Caco-2 (cell line): ENCODE results near the gene HAND1. TPM values are rescaled to one million over a fixed set of nuclear protein-coding genes. Genes with fewer than 3 reads are reported as not detected.

Experiments
- BruUV-seq: library from RNA; stranded (reverse); fragments of 400-500 nt; replicated peaks from 2 replicates; lab custom pipeline; 2021; lab: Mats Ljungman, UMichigan
- CTCF ChIA-PET: fragments of 300-600 bp; sonication (Branson Sonifier 250); formaldehyde crosslinking; loops from one replicate; lab custom pipeline; 2022; ENCODE audit warnings: antibody characterized with exemption; lab: Charles Lee
- POLR2A ChIA-PET: fragments of 300-600 bp; sonication (Branson Sonifier 250); formaldehyde crosslinking; loops from one replicate; lab custom pipeline; 2022; ENCODE audit warnings: antibody characterized with exemption; lab: Charles Lee
- DNase-seq, 2 experiments: peaks; one replicate each; pipeline versions ENCODE4 v3.0.0 to v3.0.0-alpha.2; 2020 to 2022
- H3K27me3 ChIP-seq: replicated peaks from 2 replicates; pipeline ENCODE4 v1.6.0; 2011; ENCODE audit warnings: low read length; ENCODE audit not compliant: control insufficient read depth, insufficient read depth
- H3K36me3 ChIP-seq: 2 replicates; pipeline ENCODE4 v1.5.1; 2011; ENCODE audit warnings: low read length; ENCODE audit not compliant: control insufficient read depth, insufficient read depth
- H3K4me1 ChIP-seq: fragments of 250-450 bp; sonication (Bioruptor Pico); 2 replicates; pipeline ENCODE4 v1.5.1; 2020; ENCODE audit warnings: mild to moderate bottlenecking
- H3K4me3 ChIP-seq: 2 replicates; pipeline ENCODE4 v1.5.1; 2011; ENCODE audit warnings: low read depth, mild to moderate bottlenecking, control low read depth, low read length
- H3K9me3 ChIP-seq: fragments of 250-450 bp; sonication (Bioruptor Pico); 2 replicates; pipeline ENCODE4 v1.5.1; 2020; ENCODE audit warnings: mild to moderate bottlenecking, moderate library complexity
- H3K27ac Mint-ChIP-seq: one replicate; pipeline ENCODE4 v1.8.0; 2022; ENCODE audit warnings: mixed read lengths; ENCODE audit not compliant: unreplicated experiment
- H3K27me3 Mint-ChIP-seq: one replicate; pipeline ENCODE4 v1.8.0; 2022; ENCODE audit warnings: mixed read lengths; ENCODE audit not compliant: insufficient read depth, unreplicated experiment
- H3K36me3 Mint-ChIP-seq: one replicate; pipeline ENCODE4 v1.8.0; 2022; ENCODE audit warnings: mild to moderate bottlenecking, mixed read lengths; ENCODE audit not compliant: insufficient read depth, unreplicated experiment
- H3K4me1 Mint-ChIP-seq: one replicate; pipeline ENCODE4 v1.8.0; 2022; ENCODE audit warnings: low read depth, mixed read lengths; ENCODE audit not compliant: unreplicated experiment
- H3K4me3 Mint-ChIP-seq: one replicate; pipeline ENCODE4 v1.8.0; 2022; ENCODE audit warnings: mild to moderate bottlenecking, moderate library complexity, mixed read lengths; ENCODE audit not compliant: unreplicated experiment
- H3K9me3 Mint-ChIP-seq: one replicate; pipeline ENCODE4 v1.8.0; 2022; ENCODE audit warnings: mixed read lengths; ENCODE audit not compliant: unreplicated experiment
- CTCF ChIP-seq, 2 experiments: fragments of 200-600 bp in 1 of 2; IDR thresholded peaks; 1 replicate in 1 of 2; 2 replicates in 1 of 2; pipeline versions ENCODE4 v1.5.1 to v1.8.0; 2011 to 2022; ENCODE audit warnings: antibody characterized with exemption in 1 of 2, control low read depth in 1 of 2, inconsistent platforms in 1 of 2, low read depth in 1 of 2, low read length in 1 of 2, mild to moderate bottlenecking in 1 of 2, moderate library complexity in 1 of 2; ENCODE audit not compliant: insufficient read depth in 1 of 2, severe bottlenecking in 1 of 2, unreplicated experiment in 1 of 2
- intact Hi-C: fragments of 100-400 bp; cut with micrococcal nuclease; formaldehyde crosslinking; loops from one replicate; pipeline ENCODE4 v1.10.0; 2022; ENCODE audit not compliant: unreplicated experiment
- total RNA-seq: library from RNA; stranded (reverse); gene quantifications from 2 replicates; pipeline ENCODE4 v1.2.3, GENCODE V29; 2022

HAND1 gene
- total RNA-seq, 1 experiment from 2014 or later, result 0.45 TPM

- H3K4me1 Mint-ChIP-seq, result no peaks in the 10 kb centered on the region
- ChIA-PET CTCF (interaction anchor here (0.6 kb wide), 1 partner anchor 140 kb away, joined by 3 read pairs; no protein-coding TSS in a partner anchor), POLR2A (no interaction called here)
- H3K9me3 ChIP-seq, result no peaks in the 10 kb centered on the region
- H3K27me3 ChIP-seq, result no peaks in the 10 kb centered on the region; the same call in 1 of the 2 replicates
- peak overlapping the region; percentile 55 for H3K27ac Mint-ChIP-seq
- peaks cover 10% of the 10 kb centered on the region for H3K27me3 Mint-ChIP-seq
- no peak for DNase-seq
- H3K36me3 ChIP-seq, result no peaks in the 10 kb centered on the region
- intact Hi-C loops, result no loop called here
- H3K4me1 ChIP-seq, result no peaks in the 10 kb centered on the region
- no peak for TF ChIP-seq CTCF (IDR thresholded peaks at IDR 0.05; ENCODE audit: insufficient read depth in 1 of 2, low read depth in 1 of 2, low read length in 1 of 2, severe bottlenecking in 1 of 2, unreplicated experiment in 1 of 2)
- BruUV-seq, result no TSS peak
- no peak overlapping the region for H3K4me3 Mint-ChIP-seq
- H3K36me3 Mint-ChIP-seq, result peaks cover 20% of the 10 kb centered on the region
- H3K9me3 Mint-ChIP-seq, result no peaks in the 10 kb centered on the region
- H3K4me3 ChIP-seq, result no peak overlapping the region
Observed at GRCh38 chr5:154472871-154473580, 5.0 kb downstream of the HAND1 start.

GRCh38 chr5:154470947-154471870 is 6.8 kb downstream of the HAND1 start:
- H3K9me3 Mint-ChIP-seq, result no peaks in the 10 kb centered on the region
- H3K4me3 ChIP-seq, result no peak overlapping the region
- H3K9me3 ChIP-seq, result no peaks in the 10 kb centered on the region
- H3K27me3 Mint-ChIP-seq, result peaks cover 6% of the 10 kb centered on the region
- no peaks in the 10 kb centered on the region; the same call in 1 of the 2 replicates for H3K27me3 ChIP-seq
- no peak for DNase-seq
- intact Hi-C loops, result no loop called here
- no peak overlapping the region for H3K4me3 Mint-ChIP-seq
- H3K36me3 ChIP-seq, result no peaks in the 10 kb centered on the region
- ChIA-PET POLR2A (no interaction called here), CTCF (no interaction called here)
- no peak for TF ChIP-seq CTCF (IDR thresholded peaks at IDR 0.05; ENCODE audit: insufficient read depth in 1 of 2, low read depth in 1 of 2, low read length in 1 of 2, severe bottlenecking in 1 of 2, unreplicated experiment in 1 of 2)
- H3K27ac Mint-ChIP-seq, result no peak overlapping the region
- H3K4me1 ChIP-seq, result peaks cover 3% of the 10 kb centered on the region; the same call in 1 of the 2 replicates
- peaks cover 7% of the 10 kb centered on the region for H3K4me1 Mint-ChIP-seq
- BruUV-seq, result no TSS peak
- H3K36me3 Mint-ChIP-seq, result peaks cover 12% of the 10 kb centered on the region

- intact Hi-C loops, result no loop called here
- H3K27me3 Mint-ChIP-seq, result peaks cover 5% of the 10 kb centered on the region
- H3K4me1 Mint-ChIP-seq, result peaks cover 11% of the 10 kb centered on the region
- peaks cover 8% of the 10 kb centered on the region for H3K4me1 ChIP-seq
- ChIA-PET CTCF (interaction anchor here (0.7 kb wide), 1 partner anchor 233 kb away, joined by 6 read pairs; no protein-coding TSS in a partner anchor), POLR2A (no interaction called here)
- H3K4me3 Mint-ChIP-seq, result no peak overlapping the region
- no TSS peak for BruUV-seq
- no peak overlapping the region for H3K27ac Mint-ChIP-seq
- TF ChIP-seq CTCF (IDR thresholded peaks at IDR 0.05; ENCODE audit: insufficient read depth in 1 of 2, low read depth in 1 of 2, low read length in 1 of 2, severe bottlenecking in 1 of 2, unreplicated experiment in 1 of 2), result no peak
- no peaks in the 10 kb centered on the region; the same call in 1 of the 2 replicates for H3K27me3 ChIP-seq
- no peaks in the 10 kb centered on the region for H3K36me3 ChIP-seq
- DNase-seq, result no peak
- H3K9me3 Mint-ChIP-seq, result no peaks in the 10 kb centered on the region
- H3K4me3 ChIP-seq, result no peak overlapping the region
- H3K9me3 ChIP-seq, result no peaks in the 10 kb centered on the region
- peaks cover 11% of the 10 kb centered on the region for H3K36me3 Mint-ChIP-seq
Observed at GRCh38 chr5:154470137-154470536, 7.9 kb downstream of the HAND1 start.
